ENCODE measurements around the gene IQSEC3. TPM values are rescaled to one million over a fixed set of nuclear protein-coding genes. Genes with fewer than 3 reads are reported as not detected.

Gene IQSEC3
- total and polyA plus RNA-seq, 2 of the 13 experiments (the other 11 are each of a cell fraction or from before 2014, with no cell fraction given) = not detected

DNA sequence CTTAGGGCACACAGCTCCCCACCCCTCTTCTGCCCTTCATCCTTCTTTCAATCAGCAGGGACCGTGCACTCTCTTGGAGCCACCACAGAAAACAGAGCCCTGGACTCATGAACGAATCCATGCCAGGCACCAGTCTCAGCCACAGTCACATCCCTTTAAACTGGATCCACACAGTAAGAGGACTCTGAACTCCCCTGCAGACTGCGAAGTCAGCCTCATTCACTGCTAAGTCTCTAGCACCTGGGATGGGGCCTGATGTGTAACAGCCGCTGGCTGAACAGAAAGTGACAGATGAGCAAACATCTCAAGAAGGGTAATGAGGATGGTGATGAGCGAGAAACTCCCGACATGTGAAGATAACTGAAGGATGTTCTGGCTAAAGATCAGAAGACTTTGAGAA is 45.8 kb upstream of the IQSEC3 start (continued):
- TF ChIP-seq, protein P1, sequence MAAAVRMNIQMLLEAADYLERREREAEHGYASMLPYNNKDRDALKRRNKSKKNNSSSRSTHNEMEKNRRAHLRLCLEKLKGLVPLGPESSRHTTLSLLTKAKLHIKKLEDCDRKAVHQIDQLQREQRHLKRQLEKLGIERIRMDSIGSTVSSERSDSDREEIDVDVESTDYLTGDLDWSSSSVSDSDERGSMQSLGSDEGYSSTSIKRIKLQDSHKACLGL (CRISPR knock-in tag; IDR thresholded peaks at IDR 0.05) = no peak
- TF ChIP-seq, protein P2, sequence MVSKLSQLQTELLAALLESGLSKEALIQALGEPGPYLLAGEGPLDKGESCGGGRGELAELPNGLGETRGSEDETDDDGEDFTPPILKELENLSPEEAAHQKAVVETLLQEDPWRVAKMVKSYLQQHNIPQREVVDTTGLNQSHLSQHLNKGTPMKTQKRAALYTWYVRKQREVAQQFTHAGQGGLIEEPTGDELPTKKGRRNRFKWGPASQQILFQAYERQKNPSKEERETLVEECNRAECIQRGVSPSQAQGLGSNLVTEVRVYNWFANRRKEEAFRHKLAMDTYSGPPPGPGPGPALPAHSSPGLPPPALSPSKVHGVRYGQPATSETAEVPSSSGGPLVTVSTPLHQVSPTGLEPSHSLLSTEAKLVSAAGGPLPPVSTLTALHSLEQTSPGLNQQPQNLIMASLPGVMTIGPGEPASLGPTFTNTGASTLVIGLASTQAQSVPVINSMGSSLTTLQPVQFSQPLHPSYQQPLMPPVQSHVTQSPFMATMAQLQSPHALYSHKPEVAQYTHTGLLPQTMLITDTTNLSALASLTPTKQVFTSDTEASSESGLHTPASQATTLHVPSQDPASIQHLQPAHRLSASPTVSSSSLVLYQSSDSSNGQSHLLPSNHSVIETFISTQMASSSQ (IDR thresholded peaks at IDR 0.05; ENCODE audit: low read depth) = no peak
- TF ChIP-seq, protein P2 (CRISPR knock-in tag; IDR thresholded peaks at IDR 0.05; ENCODE audit: borderline replicate concordance) = peak; percentile 47; the same call in 1 of the 2 replicates
- TF ChIP-seq, protein P3, sequence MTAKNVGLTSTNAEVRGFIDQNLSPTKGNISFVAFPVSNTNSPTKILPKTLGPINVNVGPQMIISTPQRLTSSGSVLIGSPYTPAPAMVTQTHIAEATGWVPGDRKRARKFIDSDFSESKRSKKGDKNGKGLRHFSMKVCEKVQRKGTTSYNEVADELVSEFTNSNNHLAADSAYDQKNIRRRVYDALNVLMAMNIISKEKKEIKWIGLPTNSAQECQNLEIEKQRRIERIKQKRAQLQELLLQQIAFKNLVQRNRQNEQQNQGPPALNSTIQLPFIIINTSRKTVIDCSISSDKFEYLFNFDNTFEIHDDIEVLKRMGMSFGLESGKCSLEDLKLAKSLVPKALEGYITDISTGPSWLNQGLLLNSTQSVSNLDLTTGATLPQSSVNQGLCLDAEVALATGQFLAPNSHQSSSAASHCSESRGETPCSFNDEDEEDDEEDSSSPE (CRISPR knock-in tag; IDR thresholded peaks at IDR 0.05) = 0 out of 2 replicates have a peak, but pooled peaks have one; percentile 62
- TF ChIP-seq RXRB (CRISPR knock-in tag; IDR thresholded peaks at IDR 0.05; ENCODE audit: borderline replicate concordance) = peak; percentile 79; the same call in 1 of the 2 replicates
- peak; percentile 52; the same call in 1 of the 2 replicates for TF ChIP-seq RAD21 (CRISPR knock-in tag; IDR thresholded peaks at IDR 0.05)
- TF ChIP-seq PLRG1 (conservative IDR thresholded peaks at IDR 0.05) = no peak
- peak; percentile 99 for TF ChIP-seq ZNF792 (CRISPR knock-in tag; IDR thresholded peaks at IDR 0.05)
- TF ChIP-seq ZBTB42 (CRISPR knock-in tag; IDR thresholded peaks at IDR 0.05) = 0 out of 2 replicates have a peak, but pooled peaks have one; percentile 64
- TF ChIP-seq, protein P4, sequence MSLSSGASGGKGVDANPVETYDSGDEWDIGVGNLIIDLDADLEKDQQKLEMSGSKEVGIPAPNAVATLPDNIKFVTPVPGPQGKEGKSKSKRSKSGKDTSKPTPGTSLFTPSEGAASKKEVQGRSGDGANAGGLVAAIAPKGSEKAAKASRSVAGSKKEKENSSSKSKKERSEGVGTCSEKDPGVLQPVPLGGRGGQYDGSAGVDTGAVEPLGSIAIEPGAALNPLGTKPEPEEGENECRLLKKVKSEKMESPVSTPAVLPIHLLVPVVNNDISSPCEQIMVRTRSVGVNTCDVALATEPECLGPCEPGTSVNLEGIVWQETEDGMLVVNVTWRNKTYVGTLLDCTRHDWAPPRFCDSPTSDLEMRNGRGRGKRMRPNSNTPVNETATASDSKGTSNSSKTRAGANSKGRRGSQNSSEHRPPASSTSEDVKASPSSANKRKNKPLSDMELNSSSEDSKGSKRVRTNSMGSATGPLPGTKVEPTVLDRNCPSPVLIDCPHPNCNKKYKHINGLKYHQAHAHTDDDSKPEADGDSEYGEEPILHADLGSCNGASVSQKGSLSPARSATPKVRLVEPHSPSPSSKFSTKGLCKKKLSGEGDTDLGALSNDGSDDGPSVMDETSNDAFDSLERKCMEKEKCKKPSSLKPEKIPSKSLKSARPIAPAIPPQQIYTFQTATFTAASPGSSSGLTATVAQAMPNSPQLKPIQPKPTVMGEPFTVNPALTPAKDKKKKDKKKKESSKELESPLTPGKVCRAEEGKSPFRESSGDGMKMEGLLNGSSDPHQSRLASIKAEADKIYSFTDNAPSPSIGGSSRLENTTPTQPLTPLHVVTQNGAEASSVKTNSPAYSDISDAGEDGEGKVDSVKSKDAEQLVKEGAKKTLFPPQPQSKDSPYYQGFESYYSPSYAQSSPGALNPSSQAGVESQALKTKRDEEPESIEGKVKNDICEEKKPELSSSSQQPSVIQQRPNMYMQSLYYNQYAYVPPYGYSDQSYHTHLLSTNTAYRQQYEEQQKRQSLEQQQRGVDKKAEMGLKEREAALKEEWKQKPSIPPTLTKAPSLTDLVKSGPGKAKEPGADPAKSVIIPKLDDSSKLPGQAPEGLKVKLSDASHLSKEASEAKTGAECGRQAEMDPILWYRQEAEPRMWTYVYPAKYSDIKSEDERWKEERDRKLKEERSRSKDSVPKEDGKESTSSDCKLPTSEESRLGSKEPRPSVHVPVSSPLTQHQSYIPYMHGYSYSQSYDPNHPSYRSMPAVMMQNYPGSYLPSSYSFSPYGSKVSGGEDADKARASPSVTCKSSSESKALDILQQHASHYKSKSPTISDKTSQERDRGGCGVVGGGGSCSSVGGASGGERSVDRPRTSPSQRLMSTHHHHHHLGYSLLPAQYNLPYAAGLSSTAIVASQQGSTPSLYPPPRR (CRISPR knock-in tag; IDR thresholded peaks at IDR 0.05; ENCODE audit: borderline replicate concordance) = peak; percentile 48; the same call in 1 of the 2 replicates
- 0 out of 2 replicates have a peak, but pooled peaks have one; percentile 15 for TF ChIP-seq NR2F6 (IDR thresholded peaks at IDR 0.05)
- TF ChIP-seq NR2F6 (CRISPR knock-in tag; IDR thresholded peaks at IDR 0.05) = peak; percentile 67; the same call in 1 of the 2 replicates
- TF ChIP-seq, protein P5, sequence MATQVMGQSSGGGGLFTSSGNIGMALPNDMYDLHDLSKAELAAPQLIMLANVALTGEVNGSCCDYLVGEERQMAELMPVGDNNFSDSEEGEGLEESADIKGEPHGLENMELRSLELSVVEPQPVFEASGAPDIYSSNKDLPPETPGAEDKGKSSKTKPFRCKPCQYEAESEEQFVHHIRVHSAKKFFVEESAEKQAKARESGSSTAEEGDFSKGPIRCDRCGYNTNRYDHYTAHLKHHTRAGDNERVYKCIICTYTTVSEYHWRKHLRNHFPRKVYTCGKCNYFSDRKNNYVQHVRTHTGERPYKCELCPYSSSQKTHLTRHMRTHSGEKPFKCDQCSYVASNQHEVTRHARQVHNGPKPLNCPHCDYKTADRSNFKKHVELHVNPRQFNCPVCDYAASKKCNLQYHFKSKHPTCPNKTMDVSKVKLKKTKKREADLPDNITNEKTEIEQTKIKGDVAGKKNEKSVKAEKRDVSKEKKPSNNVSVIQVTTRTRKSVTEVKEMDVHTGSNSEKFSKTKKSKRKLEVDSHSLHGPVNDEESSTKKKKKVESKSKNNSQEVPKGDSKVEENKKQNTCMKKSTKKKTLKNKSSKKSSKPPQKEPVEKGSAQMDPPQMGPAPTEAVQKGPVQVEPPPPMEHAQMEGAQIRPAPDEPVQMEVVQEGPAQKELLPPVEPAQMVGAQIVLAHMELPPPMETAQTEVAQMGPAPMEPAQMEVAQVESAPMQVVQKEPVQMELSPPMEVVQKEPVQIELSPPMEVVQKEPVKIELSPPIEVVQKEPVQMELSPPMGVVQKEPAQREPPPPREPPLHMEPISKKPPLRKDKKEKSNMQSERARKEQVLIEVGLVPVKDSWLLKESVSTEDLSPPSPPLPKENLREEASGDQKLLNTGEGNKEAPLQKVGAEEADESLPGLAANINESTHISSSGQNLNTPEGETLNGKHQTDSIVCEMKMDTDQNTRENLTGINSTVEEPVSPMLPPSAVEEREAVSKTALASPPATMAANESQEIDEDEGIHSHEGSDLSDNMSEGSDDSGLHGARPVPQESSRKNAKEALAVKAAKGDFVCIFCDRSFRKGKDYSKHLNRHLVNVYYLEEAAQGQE (IDR thresholded peaks at IDR 0.05; ENCODE audit: borderline replicate concordance in 1 of 2, low read depth in 1 of 2, low read length in 2 of 2) = peak in 1 of 2 experiments; percentile 32; a peak in 1 of 4 replicates
- TF ChIP-seq, protein P6, sequence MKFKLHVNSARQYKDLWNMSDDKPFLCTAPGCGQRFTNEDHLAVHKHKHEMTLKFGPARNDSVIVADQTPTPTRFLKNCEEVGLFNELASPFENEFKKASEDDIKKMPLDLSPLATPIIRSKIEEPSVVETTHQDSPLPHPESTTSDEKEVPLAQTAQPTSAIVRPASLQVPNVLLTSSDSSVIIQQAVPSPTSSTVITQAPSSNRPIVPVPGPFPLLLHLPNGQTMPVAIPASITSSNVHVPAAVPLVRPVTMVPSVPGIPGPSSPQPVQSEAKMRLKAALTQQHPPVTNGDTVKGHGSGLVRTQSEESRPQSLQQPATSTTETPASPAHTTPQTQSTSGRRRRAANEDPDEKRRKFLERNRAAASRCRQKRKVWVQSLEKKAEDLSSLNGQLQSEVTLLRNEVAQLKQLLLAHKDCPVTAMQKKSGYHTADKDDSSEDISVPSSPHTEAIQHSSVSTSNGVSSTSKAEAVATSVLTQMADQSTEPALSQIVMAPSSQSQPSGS (CRISPR knock-in tag; IDR thresholded peaks at IDR 0.05) = peak; percentile 76; the same call in 1 of the 2 replicates
